Panc1 (cell line): ENCODE data around the gene PAPPA. TPM values are rescaled to one million over a fixed set of nuclear protein-coding genes. Genes with fewer than 3 reads are reported as not detected.

Experiments used
- ATAC-seq: fragments of 200-7000 bp; cut with Tn5 transposase; 2 replicates; pipeline ENCODE4 v1.9.1; 2020; ENCODE audit warnings: mild to moderate bottlenecking, moderate library complexity
- BruUV-seq: library from RNA; stranded (reverse); fragments of 400-500 nt; replicated peaks from 2 replicates; lab custom pipeline; 2021; lab: Mats Ljungman, UMichigan
- CTCF ChIA-PET: fragments of 300-600 bp; sonication (Branson Sonifier 250); formaldehyde crosslinking; loops from one replicate; lab custom pipeline; 2022; ENCODE audit warnings: antibody characterized with exemption; lab: Charles Lee
- POLR2A ChIA-PET: fragments of 300-600 bp; sonication (Branson Sonifier 250); formaldehyde crosslinking; loops from one replicate; lab custom pipeline; 2022; ENCODE audit warnings: antibody characterized with exemption; lab: Charles Lee
- DNase-seq: peaks from one replicate; pipeline ENCODE4 v3.0.0-alpha.2; 2010; ENCODE audit warnings: low read depth, low spot score
- H3K27ac ChIP-seq: 2 replicates; pipeline ENCODE4 v1.5.1; 2011; ENCODE audit warnings: mild to moderate bottlenecking, low read length, inconsistent platforms
- H3K27me3 ChIP-seq: fragments of 200-500 bp; sonication (Bioruptor generic); 2 replicates; pipeline ENCODE4 v1.6.0; 2014; ENCODE audit warnings: low read length, inconsistent platforms; ENCODE audit not compliant: control insufficient read depth, insufficient read depth
- H3K36me3 ChIP-seq: fragments of 200-500 bp; sonication (Bioruptor generic); 2 replicates; pipeline ENCODE4 v1.5.1; 2014; ENCODE audit warnings: inconsistent platforms, mild to moderate bottlenecking, low read length, moderate library complexity; ENCODE audit not compliant: control insufficient read depth, insufficient read depth
- H3K4me1 ChIP-seq: 2 replicates; pipeline ENCODE4 v1.5.1; 2011; ENCODE audit warnings: inconsistent platforms, mild to moderate bottlenecking, low read length, moderate library complexity; ENCODE audit not compliant: control insufficient read depth, insufficient read depth
- H3K4me3 ChIP-seq, 2 experiments: 2 replicates each; pipeline ENCODE4 v1.5.1; 2011 to 2012; ENCODE audit warnings: low read depth in 2 of 2, low read length in 2 of 2, mild to moderate bottlenecking in 2 of 2, inconsistent platforms in 1 of 2, moderate library complexity in 1 of 2
- H3K9me3 ChIP-seq: fragments of 200-500 bp; sonication (Bioruptor generic); 2 replicates; pipeline ENCODE4 v1.5.1; 2014; ENCODE audit warnings: low read depth, mild to moderate bottlenecking, inconsistent platforms, low read length, moderate library complexity; ENCODE audit not compliant: control insufficient read depth, insufficient read depth
- CTCF ChIP-seq: fragments of 450-650 bp; IDR thresholded peaks from 2 replicates; pipeline ENCODE4 v1.5.1; 2017; ENCODE audit warnings: mild to moderate bottlenecking
- POLR2AphosphoS5 ChIP-seq: IDR thresholded peaks from 2 replicates; pipeline ENCODE4 v1.6.1; 2012; ENCODE audit warnings: mild to moderate bottlenecking, low read depth, low read length, moderate library complexity
- REST ChIP-seq, 2 experiments: IDR thresholded peaks; 2 replicates each; pipeline ENCODE4 v1.6.1; 2011 to 2012; ENCODE audit warnings: low read depth in 2 of 2, control low read depth in 1 of 2, low read length in 1 of 2, mild to moderate bottlenecking in 1 of 2, moderate library complexity in 1 of 2; ENCODE audit not compliant: insufficient read depth in 1 of 2
- SIN3A ChIP-seq: IDR thresholded peaks from 2 replicates; pipeline ENCODE4 v1.6.1; 2012; ENCODE audit warnings: low read depth, mild to moderate bottlenecking, low read length, moderate library complexity, borderline replicate concordance; ENCODE audit not compliant: insufficient read depth
- TCF7L2 ChIP-seq: IDR thresholded peaks from 2 replicates; pipeline ENCODE4 v1.6.1; 2011; ENCODE audit warnings: mild to moderate bottlenecking, low read depth, low read length, inconsistent platforms
- in situ Hi-C: cut with HindIII; loops from 2 replicates; pipeline ENCODE4 v1.10.0; 2016; ENCODE audit warnings: low sequenced_read_pairs, low pct_unique_long_range_greater_than_20kb
- intact Hi-C: fragments of 100-400 bp; cut with micrococcal nuclease; formaldehyde crosslinking; loops from one replicate; pipeline ENCODE4 v1.10.0; 2022; ENCODE audit not compliant: unreplicated experiment
- total RNA-seq: library from RNA; stranded (reverse); gene quantifications from one replicate; pipeline ENCODE4 v1.2.1, GENCODE V29; 2021; ENCODE audit not compliant: unreplicated experiment

The PAPPA gene
- total RNA-seq, 1 experiment from 2014 or later, result 1.2 TPM

- in situ Hi-C loops (no loop called here), intact Hi-C loops (no loop called here)
- TF ChIP-seq POLR2AphosphoS5 (no peak), TCF7L2 (no peak), CTCF (no peak), SIN3A (no peak), REST (IDR thresholded peaks at IDR 0.05; ENCODE audit: insufficient read depth in 1 of 2, low read depth in 2 of 2, low read length in 1 of 2) (no peak)
- no TSS peak for BruUV-seq
- no peak for ATAC-seq
- H3K9me3 ChIP-seq, result no peaks in the 10 kb centered on the region
- DNase-seq, result no peak
- H3K27me3 ChIP-seq, result no peaks in the 10 kb centered on the region
- ChIA-PET POLR2A (no interaction called here), CTCF (no interaction called here)
- H3K27ac ChIP-seq, result no peak overlapping the region
- no peaks in the 10 kb centered on the region for H3K36me3 ChIP-seq
- no peak overlapping the region for H3K4me3 ChIP-seq
- H3K4me1 ChIP-seq, result no peaks in the 10 kb centered on the region
These were observed 170.0 kb downstream of the PAPPA start for GRCh38 chr9:116323571-116323970.

- ChIA-PET CTCF (no interaction called here), POLR2A (no interaction called here)
- Histone ChIP-seq H3K36me3 (no peaks in the 10 kb centered on the region), H3K9me3 (no peaks in the 10 kb centered on the region), H3K4me1 (no peaks in the 10 kb centered on the region), H3K27ac (no peak overlapping the region), H3K27me3 (no peaks in the 10 kb centered on the region), H3K4me3 (no peak overlapping the region)
- DNase-seq, result no peak
- no peak for ATAC-seq
- in situ Hi-C loops (no loop called here), intact Hi-C loops (no loop called here)
- BruUV-seq, result no TSS peak
- no peak for TF ChIP-seq POLR2AphosphoS5
- TF ChIP-seq SIN3A, result no peak
- no peak for TF ChIP-seq REST (IDR thresholded peaks at IDR 0.05; ENCODE audit: insufficient read depth in 1 of 2, low read depth in 2 of 2, low read length in 1 of 2)
- no peak for TF ChIP-seq CTCF
- no peak for TF ChIP-seq TCF7L2
These were observed 172.3 kb downstream of the PAPPA start for GRCh38 chr9:116325924-116326323.
